Caco-2 (cell line): Measurements from ENCODE around the gene HLA-DMA. TPM values are rescaled to one million over a fixed set of nuclear protein-coding genes. Genes with fewer than 3 reads are reported as not detected.

Experiments used
- BruUV-seq: library from RNA; stranded (reverse); fragments of 400-500 nt; replicated peaks from 2 replicates; lab custom pipeline; 2021; lab: Mats Ljungman, UMichigan
- CTCF ChIA-PET: fragments of 300-600 bp; sonication (Branson Sonifier 250); formaldehyde crosslinking; loops from one replicate; lab custom pipeline; 2022; ENCODE audit warnings: antibody characterized with exemption; lab: Charles Lee
- POLR2A ChIA-PET: fragments of 300-600 bp; sonication (Branson Sonifier 250); formaldehyde crosslinking; loops from one replicate; lab custom pipeline; 2022; ENCODE audit warnings: antibody characterized with exemption; lab: Charles Lee
- DNase-seq, 2 experiments: peaks; one replicate each; pipeline versions ENCODE4 v3.0.0 to v3.0.0-alpha.2; 2020 to 2022
- H3K27me3 ChIP-seq: replicated peaks from 2 replicates; pipeline ENCODE4 v1.6.0; 2011; ENCODE audit warnings: low read length; ENCODE audit not compliant: control insufficient read depth, insufficient read depth
- H3K36me3 ChIP-seq: 2 replicates; pipeline ENCODE4 v1.5.1; 2011; ENCODE audit warnings: low read length; ENCODE audit not compliant: control insufficient read depth, insufficient read depth
- H3K4me1 ChIP-seq: fragments of 250-450 bp; sonication (Bioruptor Pico); 2 replicates; pipeline ENCODE4 v1.5.1; 2020; ENCODE audit warnings: mild to moderate bottlenecking
- H3K4me3 ChIP-seq: 2 replicates; pipeline ENCODE4 v1.5.1; 2011; ENCODE audit warnings: low read depth, mild to moderate bottlenecking, control low read depth, low read length
- H3K9me3 ChIP-seq: fragments of 250-450 bp; sonication (Bioruptor Pico); 2 replicates; pipeline ENCODE4 v1.5.1; 2020; ENCODE audit warnings: mild to moderate bottlenecking, moderate library complexity
- H3K27ac Mint-ChIP-seq: one replicate; pipeline ENCODE4 v1.8.0; 2022; ENCODE audit warnings: mixed read lengths; ENCODE audit not compliant: unreplicated experiment
- H3K27me3 Mint-ChIP-seq: one replicate; pipeline ENCODE4 v1.8.0; 2022; ENCODE audit warnings: mixed read lengths; ENCODE audit not compliant: insufficient read depth, unreplicated experiment
- H3K36me3 Mint-ChIP-seq: one replicate; pipeline ENCODE4 v1.8.0; 2022; ENCODE audit warnings: mild to moderate bottlenecking, mixed read lengths; ENCODE audit not compliant: insufficient read depth, unreplicated experiment
- H3K4me1 Mint-ChIP-seq: one replicate; pipeline ENCODE4 v1.8.0; 2022; ENCODE audit warnings: low read depth, mixed read lengths; ENCODE audit not compliant: unreplicated experiment
- H3K4me3 Mint-ChIP-seq: one replicate; pipeline ENCODE4 v1.8.0; 2022; ENCODE audit warnings: mild to moderate bottlenecking, moderate library complexity, mixed read lengths; ENCODE audit not compliant: unreplicated experiment
- H3K9me3 Mint-ChIP-seq: one replicate; pipeline ENCODE4 v1.8.0; 2022; ENCODE audit warnings: mixed read lengths; ENCODE audit not compliant: unreplicated experiment
- intact Hi-C: fragments of 100-400 bp; cut with micrococcal nuclease; formaldehyde crosslinking; loops from one replicate; pipeline ENCODE4 v1.10.0; 2022; ENCODE audit not compliant: unreplicated experiment
- total RNA-seq: library from RNA; stranded (reverse); gene quantifications from 2 replicates; pipeline ENCODE4 v1.2.3, GENCODE V29; 2022
- TF ChIP-seq, protein P1 (sequence below), 2 experiments: fragments of 200-600 bp in 1 of 2; IDR thresholded peaks; 1 replicate in 1 of 2; 2 replicates in 1 of 2; pipeline versions ENCODE4 v1.5.1 to v1.8.0; 2011 to 2022; ENCODE audit warnings: antibody characterized with exemption in 1 of 2, control low read depth in 1 of 2, inconsistent platforms in 1 of 2, low read depth in 1 of 2, low read length in 1 of 2, mild to moderate bottlenecking in 1 of 2, moderate library complexity in 1 of 2; ENCODE audit not compliant: insufficient read depth in 1 of 2, severe bottlenecking in 1 of 2, unreplicated experiment in 1 of 2

HLA-DMA gene
- total RNA-seq, 1 experiment from 2014 or later, result 2.1 TPM

GRCh38 chr6:32922083-32922482, 30.8 kb downstream of the HLA-DMA start:
- peaks cover 21% of the 10 kb centered on the region for H3K4me1 Mint-ChIP-seq
- H3K27ac Mint-ChIP-seq, result no peak overlapping the region
- no peak overlapping the region for H3K4me3 ChIP-seq
- peaks cover 18% of the 10 kb centered on the region for H3K4me1 ChIP-seq
- H3K36me3 Mint-ChIP-seq, result no peaks in the 10 kb centered on the region
- H3K9me3 ChIP-seq, result no peaks in the 10 kb centered on the region
- no peaks in the 10 kb centered on the region for H3K9me3 Mint-ChIP-seq
- DNase-seq, result no peak
- POLR2A ChIA-PET, result no interaction called here
- TF ChIP-seq, protein P1, sequence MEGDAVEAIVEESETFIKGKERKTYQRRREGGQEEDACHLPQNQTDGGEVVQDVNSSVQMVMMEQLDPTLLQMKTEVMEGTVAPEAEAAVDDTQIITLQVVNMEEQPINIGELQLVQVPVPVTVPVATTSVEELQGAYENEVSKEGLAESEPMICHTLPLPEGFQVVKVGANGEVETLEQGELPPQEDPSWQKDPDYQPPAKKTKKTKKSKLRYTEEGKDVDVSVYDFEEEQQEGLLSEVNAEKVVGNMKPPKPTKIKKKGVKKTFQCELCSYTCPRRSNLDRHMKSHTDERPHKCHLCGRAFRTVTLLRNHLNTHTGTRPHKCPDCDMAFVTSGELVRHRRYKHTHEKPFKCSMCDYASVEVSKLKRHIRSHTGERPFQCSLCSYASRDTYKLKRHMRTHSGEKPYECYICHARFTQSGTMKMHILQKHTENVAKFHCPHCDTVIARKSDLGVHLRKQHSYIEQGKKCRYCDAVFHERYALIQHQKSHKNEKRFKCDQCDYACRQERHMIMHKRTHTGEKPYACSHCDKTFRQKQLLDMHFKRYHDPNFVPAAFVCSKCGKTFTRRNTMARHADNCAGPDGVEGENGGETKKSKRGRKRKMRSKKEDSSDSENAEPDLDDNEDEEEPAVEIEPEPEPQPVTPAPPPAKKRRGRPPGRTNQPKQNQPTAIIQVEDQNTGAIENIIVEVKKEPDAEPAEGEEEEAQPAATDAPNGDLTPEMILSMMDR (IDR thresholded peaks at IDR 0.05; ENCODE audit: insufficient read depth in 1 of 2, low read depth in 1 of 2, low read length in 1 of 2, severe bottlenecking in 1 of 2, unreplicated experiment in 1 of 2), result no peak
- CTCF ChIA-PET, result interaction anchor here (0.5 kb wide), 1 partner anchor 51 kb away, joined by 3 read pairs; no protein-coding TSS in a partner anchor
- no peaks in the 10 kb centered on the region for H3K27me3 Mint-ChIP-seq
- intact Hi-C loops, result no loop called here
- BruUV-seq, result no TSS peak
- H3K4me3 Mint-ChIP-seq, result no peak overlapping the region
- no peaks in the 10 kb centered on the region for H3K36me3 ChIP-seq
- H3K27me3 ChIP-seq, result no peaks in the 10 kb centered on the region

GRCh38 chr6:32920715-32921114, 32.2 kb downstream of the HLA-DMA start:
- H3K4me3 Mint-ChIP-seq, result peak overlapping the region; percentile 43
- H3K9me3 Mint-ChIP-seq, result no peaks in the 10 kb centered on the region
- no peaks in the 10 kb centered on the region for H3K36me3 ChIP-seq
- no peak overlapping the region for H3K4me3 ChIP-seq
- POLR2A ChIA-PET, result interaction anchor here (0.6 to 0.7 kb wide), 2 partner anchors 50 to 51 kb away, joined by 3 to 4 read pairs; no protein-coding TSS in a partner anchor
- H3K27me3 ChIP-seq, result no peaks in the 10 kb centered on the region
- no peaks in the 10 kb centered on the region for H3K9me3 ChIP-seq
- TF ChIP-seq, protein P1 (IDR thresholded peaks at IDR 0.05; ENCODE audit: insufficient read depth in 1 of 2, low read depth in 1 of 2, low read length in 1 of 2, severe bottlenecking in 1 of 2, unreplicated experiment in 1 of 2), result no peak
- CTCF ChIA-PET, result no interaction called here
- H3K27ac Mint-ChIP-seq, result no peak overlapping the region
- no peak for DNase-seq
- H3K36me3 Mint-ChIP-seq, result no peaks in the 10 kb centered on the region
- intact Hi-C loops, result no loop called here
- H3K4me1 ChIP-seq, result peaks cover 18% of the 10 kb centered on the region
- H3K4me1 Mint-ChIP-seq, result peaks cover 21% of the 10 kb centered on the region
- no TSS peak for BruUV-seq
- no peaks in the 10 kb centered on the region for H3K27me3 Mint-ChIP-seq

GRCh38 chr6:32912951-32913350, 39.9 kb downstream of the HLA-DMA start:
- BruUV-seq, result no TSS peak
- Histone ChIP-seq H3K9me3 (no peaks in the 10 kb centered on the region), H3K27me3 (no peaks in the 10 kb centered on the region), H3K4me3 (no peak overlapping the region), H3K4me1 (no peaks in the 10 kb centered on the region), H3K36me3 (no peaks in the 10 kb centered on the region)
- Mint-ChIP-seq H3K4me3 (no peak overlapping the region), H3K9me3 (no peaks in the 10 kb centered on the region), H3K36me3 (no peaks in the 10 kb centered on the region), H3K27ac (no peak overlapping the region), H3K27me3 (peaks cover 11% of the 10 kb centered on the region), H3K4me1 (no peaks in the 10 kb centered on the region)
- TF ChIP-seq, protein P1 (IDR thresholded peaks at IDR 0.05; ENCODE audit: insufficient read depth in 1 of 2, low read depth in 1 of 2, low read length in 1 of 2, severe bottlenecking in 1 of 2, unreplicated experiment in 1 of 2), result no peak
- POLR2A ChIA-PET, result no interaction called here
- CTCF ChIA-PET, result interaction anchor here (0.5 kb wide), 1 partner anchor 12 kb away, joined by 3 read pairs; no protein-coding TSS in a partner anchor
- intact Hi-C loops, result no loop called here
- no peak for DNase-seq
